Colonic mucosa (tissue), 4 donors: ENCODE data around the gene TANGO2. TPM values are rescaled to one million over a fixed set of nuclear protein-coding genes. Genes with fewer than 3 reads are reported as not detected.

Source experiments
- DNase-seq: peaks from one replicate; pipeline ENCODE4 v3.0.0-alpha.2; 2020
- H3K27ac ChIP-seq: fragments of 200-600 bp; one replicate; pipeline ENCODE4 v1.8.0; 2021
- H3K27me3 ChIP-seq: fragments of 200-600 bp; one replicate; pipeline ENCODE4 v1.8.0; 2021
- H3K36me3 ChIP-seq: fragments of 200-600 bp; one replicate; pipeline ENCODE4 v1.8.0; 2021
- H3K4me1 ChIP-seq: fragments of 200-600 bp; one replicate; pipeline ENCODE4 v1.8.0; 2021; ENCODE audit warnings: mild to moderate bottlenecking
- H3K4me3 ChIP-seq: fragments of 200-600 bp; one replicate; pipeline ENCODE4 v1.8.0; 2021
- H3K9ac ChIP-seq, 2 donors: one replicate each; pipeline ENCODE4 v1.7.0; 2013; ENCODE audit warnings: control low read depth in 2 of 2, low read depth in 2 of 2, low read length in 2 of 2
- H3K9me3 ChIP-seq: fragments of 200-600 bp; one replicate; pipeline ENCODE4 v1.8.0; 2021
- CTCF ChIP-seq: fragments of 200-600 bp; IDR thresholded peaks from one replicate; pipeline ENCODE4 v1.8.0; 2022; ENCODE audit warnings: antibody characterized with exemption, mild to moderate bottlenecking
- intact Hi-C: fragments of 100-400 bp; cut with DNase I; formaldehyde crosslinking; loops from one replicate; pipeline ENCODE4 v1.14.1; 2022
- total RNA-seq, 2 donors: library from RNA; stranded (reverse); fragmentation: NEBNext Ultra II Directional in 1 of 2; extraction: Animal tissue kit (Norgen Biotek cat#: 25700) in 1 of 2; gene quantifications; one replicate each; pipeline ENCODE4 v1.2.1, GENCODE V29; 2021
- donor health status: healthy.
- donor health status: DM: no; HTN: no; CAD: no.
- donor health status: DM: no; HTN: no; CAD: no.

The TANGO2 gene
- 10 to 100 TPM; 22.1 to 34.1 TPM for total RNA-seq

GRCh38 chr22:20020533-20021195 is at the start of gene TANGO2:
Gene TANGO2, plus strand, starts transcription at chr22:20021110. Its CDS starts 15,689 bp downstream, at chr22:20036799.
- no peak for TF ChIP-seq CTCF

GRCh38 chr22:19971276-19972124 is 49.4 kb upstream of the TANGO2 start:
- Histone ChIP-seq H3K9ac (no peak overlapping the region), H3K4me1 (no peaks in the 10 kb centered on the region), H3K4me3 (no peak overlapping the region), H3K36me3 (no peaks in the 10 kb centered on the region), H3K27ac (no peak overlapping the region), H3K27me3 (no peaks in the 10 kb centered on the region), H3K9me3 (no peaks in the 10 kb centered on the region)
- intact Hi-C loops = loop anchor here (2.0 to 10.0 kb wide), 2 partner anchors 41 to 293 kb away; partner anchors contain the start of gene RTN4R
- TF ChIP-seq CTCF = no peak
- no peak for DNase-seq

More at GRCh38 chr22:20020533-20021195, at the start of gene TANGO2:
- Histone ChIP-seq H3K9me3 (no peaks in the 10 kb centered on the region), H3K9ac (peak within 1 kb of the TSS; percentile 95 to 97), H3K27me3 (no peaks in the 10 kb centered on the region), H3K4me3 (peak within 1 kb of the TSS; percentile 99), H3K27ac (peak within 1 kb of the TSS; percentile 57), H3K36me3 (no peaks in the 10 kb centered on the region), H3K4me1 (peaks cover 5% of the 10 kb centered on the region)
- intact Hi-C loops = no loop called here
- peak; percentile 92 for DNase-seq

GRCh38 chr22:19972251-19972650 is 48.7 kb upstream of the TANGO2 start:
- Histone ChIP-seq H3K27ac (no peak overlapping the region), H3K4me1 (no peaks in the 10 kb centered on the region), H3K4me3 (no peak overlapping the region), H3K9me3 (no peaks in the 10 kb centered on the region), H3K27me3 (no peaks in the 10 kb centered on the region), H3K36me3 (no peaks in the 10 kb centered on the region), H3K9ac (no peak overlapping the region)
- TF ChIP-seq CTCF = no peak
- DNase-seq = no peak
- intact Hi-C loops = loop anchor here (10.0 kb wide), 1 partner anchor 293 kb away; the partner anchor contains the start of gene RTN4R

- Histone ChIP-seq H3K9me3 (no peaks in the 10 kb centered on the region), H3K9ac (no peak overlapping the region), H3K27me3 (no peaks in the 10 kb centered on the region), H3K4me1 (no peaks in the 10 kb centered on the region), H3K36me3 (no peaks in the 10 kb centered on the region), H3K27ac (no peak overlapping the region), H3K4me3 (no peak overlapping the region)
- DNase-seq = no peak
- intact Hi-C loops = loop anchor here (10.0 kb wide), 1 partner anchor 292 kb away; the partner anchor contains the start of gene RTN4R
- no peak for TF ChIP-seq CTCF
Observed at GRCh38 chr22:19972652-19973550, 48.0 kb upstream of the TANGO2 start.
